SK-N-SH treated with all-trans-retinoic acid at 6 μM for 48 hours (cell line): ENCODE results near the gene FYCO1.

Experiments used
- POU6F1 ChIP-seq: fragments of 250-450 bp; sonication (Bioruptor Pico); IDR thresholded peaks from 2 replicates; pipeline ENCODE4 v1.8.0; 2021; ENCODE audit warnings: low read depth, mild to moderate bottlenecking, moderate library complexity, borderline replicate concordance
- RARB ChIP-seq: fragments of 250-450 bp; sonication (Bioruptor Pico); IDR thresholded peaks from 2 replicates; pipeline ENCODE4 v1.8.0; 2021; ENCODE audit warnings: mild to moderate bottlenecking, moderate library complexity
- TSHZ2 ChIP-seq: fragments of 250-450 bp; sonication (Bioruptor Pico); IDR thresholded peaks from 2 replicates; pipeline ENCODE4 v1.5.0; 2020; ENCODE audit warnings: mild to moderate bottlenecking, moderate library complexity
- ZFP3 ChIP-seq: fragments of 250-450 bp; sonication (Bioruptor Pico); IDR thresholded peaks from 2 replicates; pipeline ENCODE4 v1.5.0; 2020; ENCODE audit warnings: mild to moderate bottlenecking, moderate library complexity
- ZNF565 ChIP-seq: fragments of 450-650 bp; formaldehyde crosslinking; conservative IDR thresholded peaks from 2 replicates; pipeline ENCODE4 v1.5.0; 2020; ENCODE audit warnings: low read depth, mild to moderate bottlenecking, moderate library complexity
- ZNF70 ChIP-seq: fragments of 450-650 bp; formaldehyde crosslinking; IDR thresholded peaks from 2 replicates; pipeline ENCODE4 v1.5.0; 2020; ENCODE audit warnings: mild to moderate bottlenecking, moderate library complexity

GRCh38 chr3:45965653-45966052, 30.0 kb downstream of the FYCO1 start:
- TF ChIP-seq RARB (CRISPR knock-in tag) (no peak), ZFP3 (CRISPR knock-in tag) (no peak), ZNF70 (CRISPR knock-in tag) (no peak), ZNF565 (CRISPR knock-in tag) (no peak), TSHZ2 (CRISPR knock-in tag) (no peak), POU6F1 (CRISPR knock-in tag) (no peak)
